Measurements from ENCODE around the gene MANF.
"Not testable (repeated sequence)": the region's sequence is repeated elsewhere in the genome, so short reads cannot be mapped to it uniquely, and the experiment has no call there.

MANF gene

GRCh38 chr3:51384055-51384725 is 901 bp upstream of the MANF start:
- Histone ChIP-seq H3K4me3 (replicated peaks; ENCODE audit: low read depth, low read length) (peak overlapping the region; percentile 82), H3K27me3 (replicated peaks; ENCODE audit: control insufficient read depth, insufficient read depth, low read length) (no peaks in the 10 kb centered on the region), H3K36me3 (ENCODE audit: control insufficient read depth, insufficient read depth, low read length) (peaks cover 13% of the 10 kb centered on the region)
- no peak for DNase-seq (ENCODE audit: extremely low read depth, insufficient read length)
- no peak for TF ChIP-seq CTCF (IDR thresholded peaks at IDR 0.05; ENCODE audit: insufficient read depth, low read length, poor library complexity, severe bottlenecking)

GRCh38 chr3:51385621-51386091 is 565 bp downstream of the MANF start:
- H3K4me3 ChIP-seq (replicated peaks; ENCODE audit: low read depth, low read length): peak overlapping the region; percentile 90
- no peak for DNase-seq (ENCODE audit: extremely low read depth, insufficient read length)
- no peak for TF ChIP-seq CTCF (IDR thresholded peaks at IDR 0.05; ENCODE audit: insufficient read depth, low read length, poor library complexity, severe bottlenecking)
- H3K36me3 ChIP-seq (ENCODE audit: control insufficient read depth, insufficient read depth, low read length): peaks cover 20% of the 10 kb centered on the region
- H3K27me3 ChIP-seq (replicated peaks; ENCODE audit: control insufficient read depth, insufficient read depth, low read length): no peaks in the 10 kb centered on the region

DNA sequence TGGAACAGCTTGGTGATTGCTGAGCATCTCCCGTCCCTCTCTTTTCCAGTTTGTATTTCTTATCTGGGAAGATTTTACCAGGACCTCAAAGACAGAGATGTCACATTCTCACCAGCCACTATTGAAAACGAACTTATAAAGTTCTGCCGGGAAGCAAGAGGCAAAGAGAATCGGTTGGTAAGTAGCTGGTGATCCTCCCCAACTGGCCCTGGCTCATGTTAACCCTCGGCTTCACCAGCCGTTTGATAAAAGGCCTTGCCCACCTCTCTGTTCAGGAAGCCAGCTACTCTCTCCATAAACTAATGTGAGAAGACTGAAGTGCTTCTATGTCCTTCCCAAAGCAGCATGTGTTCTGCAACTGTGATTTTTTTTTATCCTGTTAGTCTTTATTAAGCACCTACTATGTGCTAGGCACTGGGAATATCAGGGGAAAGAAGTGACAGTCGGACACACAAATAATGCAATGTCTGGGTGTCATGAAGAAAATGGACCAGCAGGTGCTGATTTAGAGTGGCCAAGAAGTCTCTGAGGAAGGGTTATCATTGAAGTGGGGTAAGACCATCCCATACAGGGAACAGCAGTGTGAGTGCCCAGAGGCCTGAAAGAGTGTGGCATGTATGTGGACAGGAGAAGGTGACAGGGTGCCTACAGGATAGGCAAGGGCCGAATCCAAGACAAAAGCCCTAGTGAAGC is 1.2 kb downstream of the MANF start:
- H3K36me3 ChIP-seq (ENCODE audit: control insufficient read depth, insufficient read depth, low read length): peaks cover 20% of the 10 kb centered on the region
- no peak for DNase-seq (ENCODE audit: extremely low read depth, insufficient read length)
- no peak for TF ChIP-seq CTCF (IDR thresholded peaks at IDR 0.05; ENCODE audit: insufficient read depth, low read length, poor library complexity, severe bottlenecking)
- H3K4me3 ChIP-seq (replicated peaks; ENCODE audit: low read depth, low read length): peak overlapping the region; percentile 90
- no peaks in the 10 kb centered on the region for H3K27me3 ChIP-seq (replicated peaks; ENCODE audit: control insufficient read depth, insufficient read depth, low read length)

DNA sequence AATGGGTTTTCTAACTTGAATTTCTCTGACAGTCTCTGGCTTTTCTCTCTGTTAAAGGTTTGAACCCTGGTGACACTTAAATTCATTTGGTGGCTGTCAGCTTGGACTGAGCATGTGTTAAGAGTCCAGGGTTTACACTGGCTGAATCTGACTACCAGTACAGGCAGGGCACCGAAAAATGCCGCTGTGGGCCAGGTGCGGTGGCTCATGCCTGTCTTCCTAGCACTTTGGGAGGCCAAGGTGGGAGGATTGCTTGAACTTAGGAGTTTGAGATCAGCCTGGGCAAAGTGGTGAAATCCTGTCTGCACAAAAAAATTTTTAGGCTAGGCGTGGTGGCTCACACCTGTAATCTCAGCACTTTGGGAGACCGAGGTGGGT is 1.8 kb downstream of the MANF start:
- no peak for TF ChIP-seq CTCF (IDR thresholded peaks at IDR 0.05; ENCODE audit: insufficient read depth, low read length, poor library complexity, severe bottlenecking)
- Histone ChIP-seq H3K4me3 (replicated peaks; ENCODE audit: low read depth, low read length) (peak overlapping the region; percentile 90), H3K27me3 (replicated peaks; ENCODE audit: control insufficient read depth, insufficient read depth, low read length) (no peaks in the 10 kb centered on the region), H3K36me3 (ENCODE audit: control insufficient read depth, insufficient read depth, low read length) (peaks cover 20% of the 10 kb centered on the region)
- no peak for DNase-seq (ENCODE audit: extremely low read depth, insufficient read length)

DNA sequence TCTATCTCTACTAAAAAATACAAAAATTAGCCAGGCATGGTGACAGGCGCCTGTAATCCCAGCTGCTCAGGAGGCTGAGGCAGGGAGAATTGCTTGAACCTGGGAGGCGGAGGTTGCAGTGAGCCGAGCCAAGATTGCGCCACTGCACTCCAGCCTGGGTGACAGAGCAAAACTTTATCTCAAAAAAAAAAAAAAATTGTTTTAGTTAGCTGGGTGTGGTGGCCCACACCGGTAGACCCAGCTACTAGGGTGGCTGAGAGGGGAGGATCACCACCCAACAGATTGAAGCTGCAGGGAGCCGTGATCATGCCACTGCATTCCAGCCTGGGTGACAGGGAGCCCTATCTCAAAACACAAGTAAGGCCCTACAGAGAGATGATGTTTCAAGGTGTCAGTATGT is 2.2 kb downstream of the MANF start:
- H3K36me3 ChIP-seq (ENCODE audit: control insufficient read depth, insufficient read depth, low read length): peaks cover 20% of the 10 kb centered on the region
- H3K27me3 ChIP-seq (replicated peaks; ENCODE audit: control insufficient read depth, insufficient read depth, low read length); DNase-seq (ENCODE audit: extremely low read depth, insufficient read length): not testable (repeated sequence)
- peak overlapping the region; percentile 51 for H3K4me3 ChIP-seq (replicated peaks; ENCODE audit: low read depth, low read length)

DNA sequence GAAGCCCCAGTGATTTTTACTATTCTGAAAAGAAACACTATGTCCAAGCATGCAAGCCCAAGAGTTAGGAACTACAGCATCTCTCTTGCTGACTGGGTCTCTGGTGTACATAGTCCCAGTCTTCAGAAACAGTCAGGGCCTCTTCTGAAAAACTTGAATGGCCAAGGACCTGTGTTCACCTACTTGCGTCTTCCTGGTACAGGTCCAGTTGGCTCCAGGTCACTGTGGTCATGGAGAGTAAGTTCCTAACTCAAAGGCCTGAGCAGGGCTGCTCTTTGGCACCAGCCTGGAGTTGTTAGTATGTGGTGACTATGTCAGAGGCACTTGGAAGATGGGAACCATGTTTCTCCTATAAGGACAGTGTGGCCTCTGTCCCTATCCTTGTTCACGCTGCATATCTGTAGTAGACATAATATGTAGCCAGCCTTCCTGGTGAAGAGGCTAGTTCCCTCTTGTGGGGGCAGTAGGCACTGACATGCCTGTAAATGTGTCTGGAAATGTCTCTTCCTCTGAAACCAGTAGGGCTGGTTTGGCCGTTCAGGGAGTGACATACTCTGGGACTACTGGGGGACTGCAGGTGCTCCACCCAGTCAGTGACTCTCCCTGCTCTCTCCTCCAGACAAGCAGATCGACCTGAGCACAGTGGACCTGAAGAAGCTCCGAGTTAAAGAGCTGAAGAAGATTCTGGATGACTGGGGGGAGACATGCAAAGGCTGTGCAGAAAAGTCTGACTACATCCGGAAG is 3.4 kb downstream of the MANF start:
- Histone ChIP-seq H3K27me3 (replicated peaks; ENCODE audit: control insufficient read depth, insufficient read depth, low read length) (no peaks in the 10 kb centered on the region), H3K4me3 (replicated peaks; ENCODE audit: low read depth, low read length) (peak overlapping the region; percentile 51), H3K36me3 (ENCODE audit: control insufficient read depth, insufficient read depth, low read length) (peaks cover 29% of the 10 kb centered on the region)
- TF ChIP-seq CTCF (IDR thresholded peaks at IDR 0.05; ENCODE audit: insufficient read depth, low read length, poor library complexity, severe bottlenecking): peak; percentile 24
- no peak for DNase-seq (ENCODE audit: extremely low read depth, insufficient read length)

Data from GM06990 (cell line).